WTC11 (cell line): ENCODE data around the gene SPACDR. TPM values are rescaled to one million over a fixed set of nuclear protein-coding genes. Genes with fewer than 3 reads are reported as not detected.
A peak's percentile ranks its signal among the peaks of the same experiment; 100 is the strongest.

Experiments
- ATAC-seq: fragments of 200-7000 bp; cut with Tn5 transposase; 2 replicates; pipeline ENCODE4 v1.10.0; 2021; ENCODE audit warnings: mild to moderate bottlenecking, moderate library complexity
- CTCF ChIA-PET: fragments of 300-600 bp; sonication (Branson Sonifier 250); formaldehyde crosslinking; loops from one replicate; lab custom pipeline; 2021; ENCODE audit warnings: antibody characterized with exemption; lab: Charles Lee
- POLR2A ChIA-PET: fragments of 350-600 bp; sonication (Branson Sonifier 250); formaldehyde crosslinking; loops from one replicate; lab custom pipeline; 2021; ENCODE audit warnings: antibody characterized with exemption; lab: Charles Lee
- DNase-seq: peaks from one replicate; pipeline ENCODE4 v3.0.0; 2021; ENCODE audit warnings: low spot score
- H3K27ac Mint-ChIP-seq: 2 replicates; pipeline ENCODE4 v1.8.0; 2021; ENCODE audit warnings: mixed read lengths
- H3K27me3 Mint-ChIP-seq: 2 replicates; pipeline ENCODE4 v1.8.0; 2021; ENCODE audit warnings: low read depth, mild to moderate bottlenecking, moderate library complexity, mixed read lengths
- H3K36me3 Mint-ChIP-seq: 2 replicates; pipeline ENCODE4 v1.8.0; 2021; ENCODE audit warnings: mixed read lengths
- H3K4me1 Mint-ChIP-seq: 2 replicates; pipeline ENCODE4 v1.8.0; 2022; ENCODE audit warnings: mixed read lengths
- H3K4me3 Mint-ChIP-seq: 2 replicates; pipeline ENCODE4 v1.8.0; 2021; ENCODE audit warnings: mild to moderate bottlenecking, moderate library complexity, mixed read lengths
- H3K9me3 Mint-ChIP-seq: 2 replicates; pipeline ENCODE4 v1.8.0; 2021; ENCODE audit warnings: mixed read lengths
- CBFB ChIP-seq: sonication (generic); formaldehyde crosslinking; IDR thresholded peaks from 2 replicates; pipeline ENCODE4 v1.8.1; 2022; ENCODE audit warnings: mild to moderate bottlenecking, low read depth, missing genetic modification reagents
- CREM ChIP-seq: sonication (generic); formaldehyde crosslinking; IDR thresholded peaks from 2 replicates; pipeline ENCODE4 v1.8.1; 2022; ENCODE audit warnings: mild to moderate bottlenecking, missing genetic modification reagents, moderate library complexity
- ELF4 ChIP-seq: sonication (generic); formaldehyde crosslinking; IDR thresholded peaks from 2 replicates; pipeline ENCODE4 v1.8.1; 2022; ENCODE audit warnings: low read depth, mild to moderate bottlenecking, moderate library complexity, missing genetic modification reagents
- EMX1 ChIP-seq: fragments of 250-450 bp; sonication (Bioruptor Pico); IDR thresholded peaks from 2 replicates; pipeline ENCODE4 v1.8.0; 2021; ENCODE audit warnings: mild to moderate bottlenecking
- ETV6 ChIP-seq: sonication (generic); formaldehyde crosslinking; IDR thresholded peaks from 2 replicates; pipeline ENCODE4 v1.8.1; 2022; ENCODE audit warnings: mild to moderate bottlenecking, missing genetic modification reagents
- GTF2I ChIP-seq: fragments of 250-450 bp; sonication (Bioruptor Pico); conservative IDR thresholded peaks from 2 replicates; pipeline ENCODE4 v1.4.0; 2021; ENCODE audit warnings: mild to moderate bottlenecking
- JUN ChIP-seq: sonication (generic); formaldehyde crosslinking; IDR thresholded peaks from 2 replicates; pipeline ENCODE4 v1.8.0; 2023; ENCODE audit warnings: mild to moderate bottlenecking, missing genetic modification reagents
- NR1H2 ChIP-seq: sonication (generic); formaldehyde crosslinking; IDR thresholded peaks from 2 replicates; pipeline ENCODE4 v1.9.0; 2021; ENCODE audit warnings: mild to moderate bottlenecking, moderate library complexity, missing genetic modification reagents
- NR3C1 ChIP-seq: sonication (generic); formaldehyde crosslinking; conservative IDR thresholded peaks from 2 replicates; pipeline ENCODE4 v1.8.1; 2023; ENCODE audit warnings: low read depth, mild to moderate bottlenecking, missing genetic modification reagents
- OVOL2 ChIP-seq: fragments of 250-450 bp; sonication (Bioruptor Pico); IDR thresholded peaks from 2 replicates; pipeline ENCODE4 v1.9.0; 2021; ENCODE audit warnings: mild to moderate bottlenecking, borderline replicate concordance
- TEAD4 ChIP-seq: sonication (generic); formaldehyde crosslinking; IDR thresholded peaks from 2 replicates; pipeline ENCODE4 v1.8.0; 2022; ENCODE audit warnings: mild to moderate bottlenecking, missing genetic modification reagents
- TP53 ChIP-seq: sonication (generic); formaldehyde crosslinking; IDR thresholded peaks from 2 replicates; pipeline ENCODE4 v1.8.1; 2023; ENCODE audit warnings: mild to moderate bottlenecking, missing genetic modification reagents
- ZBTB21 ChIP-seq: sonication (generic); formaldehyde crosslinking; IDR thresholded peaks from 2 replicates; pipeline ENCODE4 v1.8.1; 2023; ENCODE audit warnings: mild to moderate bottlenecking, missing genetic modification reagents, borderline replicate concordance
- ZNF232 ChIP-seq: sonication (generic); formaldehyde crosslinking; IDR thresholded peaks from 2 replicates; pipeline ENCODE4 v1.8.0; 2022; ENCODE audit warnings: mild to moderate bottlenecking, missing genetic modification reagents
- ZNF263 ChIP-seq: sonication (generic); formaldehyde crosslinking; IDR thresholded peaks from 2 replicates; pipeline ENCODE4 v1.8.1; 2022; ENCODE audit warnings: low read depth, mild to moderate bottlenecking, moderate library complexity, missing genetic modification reagents
- total RNA-seq: library from RNA; stranded (reverse); gene quantifications from 3 replicates; pipeline ENCODE4 v1.2.3, GENCODE V29; 2021
- TF ChIP-seq, protein P1 (sequence below): sonication (generic); formaldehyde crosslinking; IDR thresholded peaks from 2 replicates; pipeline ENCODE4 v1.8.1; 2023; ENCODE audit warnings: mild to moderate bottlenecking, missing genetic modification reagents, moderate library complexity
- TF ChIP-seq, protein P2 (sequence below): fragments of 250-450 bp; sonication (Bioruptor Pico); IDR thresholded peaks from 2 replicates; pipeline ENCODE4 v1.8.0; 2021; ENCODE audit warnings: mild to moderate bottlenecking
- TF ChIP-seq, protein P3 (sequence below): fragments of 250-450 bp; sonication (Bioruptor Pico); conservative IDR thresholded peaks from 2 replicates; pipeline ENCODE4 v1.9.0; 2021; ENCODE audit warnings: mild to moderate bottlenecking
- TF ChIP-seq, protein P4 (sequence below): sonication (generic); formaldehyde crosslinking; IDR thresholded peaks from 2 replicates; pipeline ENCODE4 v1.8.0; 2022; ENCODE audit warnings: mild to moderate bottlenecking, missing genetic modification reagents
- TF ChIP-seq, protein P5 (sequence below): sonication (generic); formaldehyde crosslinking; IDR thresholded peaks from 2 replicates; pipeline ENCODE4 v1.8.1; 2022; ENCODE audit warnings: low read depth, mild to moderate bottlenecking, moderate library complexity, missing genetic modification reagents, borderline replicate concordance

Gene SPACDR
- total RNA-seq, 1 experiment from 2014 or later = 0.33 TPM

DNA sequence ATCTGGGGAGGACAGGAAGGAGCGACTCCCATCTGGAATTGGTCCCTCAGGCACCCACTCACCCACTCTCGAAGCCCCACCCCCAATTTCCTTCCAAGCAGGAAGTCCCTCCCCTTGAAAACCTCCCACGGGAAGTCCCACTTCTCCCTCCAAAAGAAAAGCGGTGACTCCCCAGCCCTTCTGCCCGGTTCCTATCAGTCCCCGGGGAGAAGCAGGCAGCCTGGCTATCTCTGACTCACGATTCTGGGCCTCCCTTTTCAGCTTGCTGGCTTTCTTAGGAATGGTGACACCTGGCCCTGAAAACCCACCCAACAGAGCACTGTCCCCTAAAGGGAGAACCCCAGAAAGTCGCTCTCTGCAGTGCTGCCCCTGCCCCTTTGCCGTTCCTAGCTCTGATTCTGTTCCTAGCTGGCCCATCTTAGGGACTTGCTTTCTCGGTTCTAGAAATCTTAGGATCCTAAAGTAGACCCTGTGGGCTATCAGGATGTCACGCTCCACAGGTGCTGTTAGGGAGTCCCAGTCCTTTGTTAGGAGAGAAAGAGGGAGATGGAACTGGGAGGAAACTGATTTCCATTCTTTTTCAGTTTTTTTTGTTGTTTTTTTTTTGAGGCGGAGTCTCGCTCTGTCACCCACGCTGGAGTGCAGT is 8.9 kb upstream of the SPACDR start (continued):
- no peak for TF ChIP-seq TEAD4

DNA sequence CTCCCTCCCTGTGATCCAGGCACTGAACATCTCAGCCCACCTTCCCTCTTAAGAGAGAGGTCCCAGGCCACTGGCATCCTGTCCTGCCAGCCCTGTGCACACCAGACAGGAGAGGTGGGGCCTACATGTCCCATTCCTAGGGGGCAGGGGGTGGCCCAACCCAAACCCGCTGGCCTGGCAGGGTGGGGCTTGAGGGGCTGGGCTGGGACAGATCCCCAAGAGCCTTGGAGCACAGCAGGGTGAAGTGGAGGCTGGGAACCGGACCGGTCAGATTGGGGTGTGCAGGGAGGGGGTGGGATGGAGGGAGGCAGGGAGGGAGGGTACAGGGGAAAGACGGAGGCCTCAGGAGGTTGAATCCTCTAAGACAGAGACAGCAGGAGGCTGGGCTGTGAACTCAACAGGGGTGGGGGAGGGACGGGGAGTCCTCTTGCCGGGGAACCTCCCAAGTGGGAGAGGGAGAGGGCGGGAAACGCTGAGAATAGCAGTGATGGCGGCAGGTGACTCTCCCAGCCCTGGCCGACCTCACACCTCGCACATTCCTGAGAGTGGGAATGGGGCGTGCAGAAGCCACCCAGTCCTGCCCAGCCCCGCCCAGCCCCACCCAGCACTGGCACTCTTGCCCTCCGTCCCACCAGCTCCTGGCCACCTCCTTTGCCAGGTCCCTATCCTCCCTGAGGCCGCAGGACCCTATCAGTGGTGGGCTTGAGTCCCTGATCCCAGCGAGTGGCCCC is 8.2 kb upstream of the SPACDR start:
- H3K4me1 Mint-ChIP-seq = peaks cover 26% of the 10 kb centered on the region
- no peak for DNase-seq
- H3K27ac Mint-ChIP-seq = no peak overlapping the region
- ChIA-PET CTCF (interaction anchor here (1.0 to 1.5 kb wide), 3 partner anchors 10 to 92 kb away, joined by 3 to 5 read pairs (median 4); no protein-coding TSS in a partner anchor), POLR2A (no interaction called here)
- H3K27me3 Mint-ChIP-seq = no peaks in the 10 kb centered on the region
- no peaks in the 10 kb centered on the region for H3K9me3 Mint-ChIP-seq
- no peaks in the 10 kb centered on the region for H3K36me3 Mint-ChIP-seq
- TF ChIP-seq, protein P1, sequence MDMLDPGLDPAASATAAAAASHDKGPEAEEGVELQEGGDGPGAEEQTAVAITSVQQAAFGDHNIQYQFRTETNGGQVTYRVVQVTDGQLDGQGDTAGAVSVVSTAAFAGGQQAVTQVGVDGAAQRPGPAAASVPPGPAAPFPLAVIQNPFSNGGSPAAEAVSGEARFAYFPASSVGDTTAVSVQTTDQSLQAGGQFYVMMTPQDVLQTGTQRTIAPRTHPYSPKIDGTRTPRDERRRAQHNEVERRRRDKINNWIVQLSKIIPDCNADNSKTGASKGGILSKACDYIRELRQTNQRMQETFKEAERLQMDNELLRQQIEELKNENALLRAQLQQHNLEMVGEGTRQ (CRISPR knock-in tag) = no peak
- TF ChIP-seq EMX1 (CRISPR knock-in tag) = no peak
- no peak for TF ChIP-seq CREM (CRISPR knock-in tag)
- TF ChIP-seq ZBTB21 (CRISPR knock-in tag) = no peak
- TF ChIP-seq, protein P2, sequence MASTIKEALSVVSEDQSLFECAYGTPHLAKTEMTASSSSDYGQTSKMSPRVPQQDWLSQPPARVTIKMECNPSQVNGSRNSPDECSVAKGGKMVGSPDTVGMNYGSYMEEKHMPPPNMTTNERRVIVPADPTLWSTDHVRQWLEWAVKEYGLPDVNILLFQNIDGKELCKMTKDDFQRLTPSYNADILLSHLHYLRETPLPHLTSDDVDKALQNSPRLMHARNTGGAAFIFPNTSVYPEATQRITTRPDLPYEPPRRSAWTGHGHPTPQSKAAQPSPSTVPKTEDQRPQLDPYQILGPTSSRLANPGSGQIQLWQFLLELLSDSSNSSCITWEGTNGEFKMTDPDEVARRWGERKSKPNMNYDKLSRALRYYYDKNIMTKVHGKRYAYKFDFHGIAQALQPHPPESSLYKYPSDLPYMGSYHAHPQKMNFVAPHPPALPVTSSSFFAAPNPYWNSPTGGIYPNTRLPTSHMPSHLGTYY = no peak
- no peak for TF ChIP-seq ZNF232
- no peak for TF ChIP-seq NR1H2 (CRISPR knock-in tag)
- no peak for TF ChIP-seq ELF4 (CRISPR knock-in tag)
- TF ChIP-seq, protein P3, sequence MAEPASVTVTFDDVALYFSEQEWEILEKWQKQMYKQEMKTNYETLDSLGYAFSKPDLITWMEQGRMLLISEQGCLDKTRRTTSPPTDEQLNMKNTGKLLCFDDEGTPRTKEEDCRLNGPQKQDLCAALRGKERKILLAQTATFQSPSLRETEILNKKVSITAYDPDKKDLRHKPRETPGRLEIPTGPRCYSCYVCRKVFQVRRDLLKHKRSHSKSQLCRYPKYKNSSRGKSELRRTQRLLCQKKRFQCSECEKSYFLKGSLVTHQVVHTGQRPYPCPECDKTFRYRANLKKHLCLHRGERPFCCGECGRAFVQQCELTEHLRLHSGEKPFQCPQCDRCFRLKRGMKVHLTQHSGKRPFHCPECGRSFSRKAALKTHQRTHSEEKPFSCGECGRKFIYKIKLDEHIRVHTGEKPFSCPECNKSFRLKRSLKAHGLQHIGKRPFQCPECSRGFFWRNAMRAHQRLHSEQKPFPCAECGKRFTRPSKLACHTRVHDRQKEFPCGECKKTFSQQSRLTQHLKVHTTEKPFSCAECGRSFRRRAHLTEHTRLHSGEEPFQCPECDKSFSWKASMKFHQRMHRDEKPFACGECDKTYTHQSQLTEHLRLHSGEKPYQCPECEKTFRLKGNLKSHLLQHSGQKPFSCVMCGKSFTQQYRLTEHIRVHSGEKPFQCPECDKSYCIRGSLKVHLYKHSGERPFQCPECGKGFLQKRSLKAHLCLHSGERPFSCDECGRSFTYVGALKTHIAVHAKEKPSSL (CRISPR knock-in tag) = no peak
- no peak for TF ChIP-seq NR3C1 (CRISPR knock-in tag)
- TF ChIP-seq, protein P4, sequence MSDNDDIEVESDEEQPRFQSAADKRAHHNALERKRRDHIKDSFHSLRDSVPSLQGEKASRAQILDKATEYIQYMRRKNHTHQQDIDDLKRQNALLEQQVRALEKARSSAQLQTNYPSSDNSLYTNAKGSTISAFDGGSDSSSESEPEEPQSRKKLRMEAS (CRISPR knock-in tag) = no peak
- no peak for TF ChIP-seq ETV6 (CRISPR knock-in tag)
- TF ChIP-seq, protein P5, sequence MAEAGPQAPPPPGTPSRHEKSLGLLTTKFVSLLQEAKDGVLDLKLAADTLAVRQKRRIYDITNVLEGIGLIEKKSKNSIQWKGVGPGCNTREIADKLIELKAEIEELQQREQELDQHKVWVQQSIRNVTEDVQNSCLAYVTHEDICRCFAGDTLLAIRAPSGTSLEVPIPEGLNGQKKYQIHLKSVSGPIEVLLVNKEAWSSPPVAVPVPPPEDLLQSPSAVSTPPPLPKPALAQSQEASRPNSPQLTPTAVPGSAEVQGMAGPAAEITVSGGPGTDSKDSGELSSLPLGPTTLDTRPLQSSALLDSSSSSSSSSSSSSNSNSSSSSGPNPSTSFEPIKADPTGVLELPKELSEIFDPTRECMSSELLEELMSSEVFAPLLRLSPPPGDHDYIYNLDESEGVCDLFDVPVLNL (CRISPR knock-in tag) = no peak
- no peak for TF ChIP-seq JUN (CRISPR knock-in tag)
- no peak for TF ChIP-seq CBFB (CRISPR knock-in tag)
- no peak for ATAC-seq
- H3K4me3 Mint-ChIP-seq = no peak overlapping the region

DNA sequence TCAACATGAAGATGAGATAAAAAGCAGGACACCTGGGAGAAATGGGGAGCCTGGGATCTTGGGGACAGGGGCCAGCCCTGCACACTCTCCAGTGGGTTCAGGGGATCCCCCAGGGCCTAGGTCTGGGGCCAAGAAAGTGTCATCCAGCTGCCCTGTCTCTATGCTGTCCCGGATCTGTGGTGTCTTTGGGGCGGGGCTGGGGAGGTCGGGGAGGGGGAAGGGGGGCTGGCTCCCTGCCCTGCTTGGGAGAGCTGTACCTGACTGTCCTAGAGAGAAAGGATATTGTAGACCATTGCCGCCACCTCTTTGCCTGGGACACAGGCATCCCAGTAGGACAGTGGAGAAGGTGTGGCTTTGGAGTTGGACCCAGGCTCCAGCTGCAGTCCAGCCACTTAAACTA is 7.0 kb upstream of the SPACDR start:
- ATAC-seq (no peak), DNase-seq (no peak)
- ChIA-PET POLR2A (interaction anchor here (0.6 kb wide), 1 partner anchor 99 kb away, joined by 4 read pairs; no protein-coding TSS in a partner anchor), CTCF (interaction anchor here (3.3 kb wide), 1 partner anchor 10 kb away, joined by 82 read pairs; the partner anchor contains the start of genes NYAP1 and TSC22D4)
- Mint-ChIP-seq H3K4me3 (no peak overlapping the region), H3K27me3 (no peaks in the 10 kb centered on the region), H3K4me1 (peaks cover 22% of the 10 kb centered on the region), H3K27ac (peak overlapping the region; percentile 49; the same call in 1 of the 2 replicates), H3K9me3 (no peaks in the 10 kb centered on the region), H3K36me3 (no peaks in the 10 kb centered on the region)
- TF ChIP-seq ZNF263 (CRISPR knock-in tag) (no peak), OVOL2 (CRISPR knock-in tag) (no peak), GTF2I (no peak), TP53 (CRISPR knock-in tag) (no peak), JUN (CRISPR knock-in tag) (no peak)
- TF ChIP-seq, protein P1 (CRISPR knock-in tag) = no peak
- TF ChIP-seq, protein P4 (CRISPR knock-in tag) = no peak
